ENCODE results near the gene DCAF15.

DNA sequence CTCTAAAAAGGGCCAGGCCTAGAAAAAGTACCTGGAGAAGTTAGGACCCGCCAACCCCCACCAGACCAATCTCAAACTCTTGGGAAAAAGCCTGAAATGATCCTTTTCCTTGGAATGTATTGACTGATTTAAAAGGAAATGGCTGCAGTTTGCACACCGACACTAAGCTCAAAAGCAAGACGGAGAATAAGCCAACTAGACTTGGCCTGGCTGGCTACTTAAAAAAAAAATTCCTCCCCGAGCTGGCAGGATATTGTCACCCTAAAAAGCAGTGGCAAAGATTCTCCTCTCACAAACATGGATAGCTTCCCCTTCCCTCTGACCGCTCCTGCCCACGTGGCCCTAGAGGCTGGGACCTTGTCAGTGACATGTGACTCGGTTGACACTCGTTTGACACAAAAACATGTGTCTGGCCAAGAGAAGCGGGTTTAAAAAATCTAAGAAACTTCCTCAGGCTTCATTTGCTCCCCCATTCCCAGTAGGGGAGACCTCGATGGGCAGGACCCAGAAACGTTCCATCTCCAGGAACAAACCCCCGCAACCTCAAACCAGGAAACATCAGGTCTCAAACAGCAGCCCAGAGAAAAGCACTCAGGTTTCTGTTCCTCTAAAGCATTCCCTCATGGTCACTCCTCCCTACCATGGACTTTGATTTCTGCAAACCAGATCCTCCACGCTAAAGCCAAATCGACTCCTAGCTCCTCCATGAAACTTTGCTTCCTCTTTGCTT lies 52.5 kb downstream of the DCAF15 start:
- TF ChIP-seq CTCF (IDR thresholded peaks at IDR 0.05): no peak
- TF ChIP-seq EP300 (IDR thresholded peaks at IDR 0.05): no peak
- TF ChIP-seq POLR2A (IDR thresholded peaks at IDR 0.05): no peak

All from gastroesophageal sphincter (tissue), 3 donors.